NCI-H2029 (cell line): ENCODE results near the gene KRTAP2-2.
"Not testable (repeated sequence)": the region's sequence is repeated elsewhere in the genome, so short reads cannot be mapped to it uniquely, and the experiment has no call there.

Experiments used
- DNase-seq: peaks from one replicate; lab custom pipeline; 2025; lab: John Stamatoyannopoulos, UW

KRTAP2-2 gene

DNA sequence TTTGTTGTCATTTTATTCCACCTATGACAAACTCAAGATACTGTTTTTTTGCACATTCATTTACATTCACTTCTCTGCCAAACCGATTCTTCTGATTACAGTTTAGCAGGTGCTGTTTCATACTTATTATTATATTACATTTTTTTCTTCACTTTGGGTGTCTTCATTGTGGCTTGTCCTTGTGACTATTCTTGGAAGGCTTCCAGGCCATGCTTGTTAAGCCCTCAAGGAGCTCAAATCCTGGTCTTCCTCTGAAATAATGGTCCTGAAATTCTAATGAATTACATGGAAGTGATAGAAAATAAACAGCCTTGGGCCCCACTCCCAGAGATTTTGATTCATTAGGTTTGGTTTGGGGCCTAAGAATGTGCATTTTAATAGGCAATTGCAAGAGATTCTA lies 9.3 kb upstream of the KRTAP2-2 start:
- DNase-seq = no peak

DNA sequence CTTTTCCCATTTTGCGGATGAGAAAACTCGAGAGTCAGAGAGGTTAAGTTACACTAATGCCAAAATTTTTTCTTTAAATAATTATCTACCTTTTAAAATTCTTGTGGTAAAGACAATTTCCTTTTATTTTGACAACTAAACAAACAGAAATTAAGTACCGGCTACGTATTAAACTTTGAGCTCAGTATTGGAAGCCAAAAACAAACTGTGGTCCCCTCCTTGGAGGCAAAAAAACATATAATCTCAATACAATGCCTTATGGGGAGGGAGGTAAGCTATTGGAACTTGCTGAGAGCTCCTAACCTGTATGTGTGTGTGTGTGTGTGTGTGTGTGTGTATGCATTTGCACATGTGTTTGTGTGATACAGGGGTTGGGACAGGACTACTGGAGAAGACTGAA lies 8.4 kb upstream of the KRTAP2-2 start:
- DNase-seq = no peak

DNA sequence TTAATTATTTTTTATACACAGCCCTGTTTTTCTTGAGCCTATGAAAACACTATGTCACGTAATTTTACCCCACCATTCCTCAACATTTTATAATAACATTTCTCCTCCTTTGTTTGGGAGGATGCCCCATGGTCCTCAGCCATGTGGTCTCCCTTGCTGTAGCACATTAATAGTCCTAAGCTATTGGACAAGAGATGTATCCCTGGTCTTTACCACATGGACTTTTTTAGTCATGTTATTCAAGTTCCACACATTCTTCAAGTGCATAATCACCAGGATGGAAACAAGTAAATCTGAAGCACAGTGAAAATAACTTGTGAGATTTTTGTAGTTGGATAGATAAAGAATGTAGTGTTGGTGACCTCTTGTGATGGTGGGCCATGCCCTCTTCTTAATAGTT lies 6.9 kb upstream of the KRTAP2-2 start:
- DNase-seq = no peak

DNA sequence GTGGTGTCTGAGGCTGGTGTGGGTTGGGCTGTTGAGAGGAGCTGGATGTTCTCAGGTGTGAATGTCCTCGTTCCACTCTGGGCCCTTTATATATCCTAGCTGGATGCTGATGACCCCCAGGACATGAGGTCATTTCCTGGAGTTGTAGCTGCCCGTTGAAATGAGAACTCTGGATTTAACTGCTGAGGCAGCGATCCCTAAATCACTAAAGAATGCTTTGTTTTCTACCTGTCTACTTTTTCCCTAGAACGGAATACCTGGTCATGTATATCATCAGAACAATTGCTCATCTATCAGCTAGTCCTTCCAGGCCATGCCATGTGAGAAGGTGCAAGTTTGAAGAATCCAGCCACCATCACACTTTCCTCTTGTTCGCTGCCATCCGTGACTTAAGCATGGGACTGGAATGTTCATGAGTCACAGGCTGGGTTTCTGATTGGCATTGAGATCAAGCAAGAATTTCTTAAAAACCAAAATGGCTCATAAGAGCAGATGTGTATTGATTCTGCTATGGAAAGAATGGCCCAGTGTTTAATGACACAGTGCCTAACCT lies 5.1 kb upstream of the KRTAP2-2 start, which contains the start of gene KRTAP2-3:
TSS of gene KRTAP2-3 (minus strand) at position 63 of the 553 bp plus-strand sequence. CDS start 64 bp downstream, outside the sequence.
- DNase-seq = no peak

DNA sequence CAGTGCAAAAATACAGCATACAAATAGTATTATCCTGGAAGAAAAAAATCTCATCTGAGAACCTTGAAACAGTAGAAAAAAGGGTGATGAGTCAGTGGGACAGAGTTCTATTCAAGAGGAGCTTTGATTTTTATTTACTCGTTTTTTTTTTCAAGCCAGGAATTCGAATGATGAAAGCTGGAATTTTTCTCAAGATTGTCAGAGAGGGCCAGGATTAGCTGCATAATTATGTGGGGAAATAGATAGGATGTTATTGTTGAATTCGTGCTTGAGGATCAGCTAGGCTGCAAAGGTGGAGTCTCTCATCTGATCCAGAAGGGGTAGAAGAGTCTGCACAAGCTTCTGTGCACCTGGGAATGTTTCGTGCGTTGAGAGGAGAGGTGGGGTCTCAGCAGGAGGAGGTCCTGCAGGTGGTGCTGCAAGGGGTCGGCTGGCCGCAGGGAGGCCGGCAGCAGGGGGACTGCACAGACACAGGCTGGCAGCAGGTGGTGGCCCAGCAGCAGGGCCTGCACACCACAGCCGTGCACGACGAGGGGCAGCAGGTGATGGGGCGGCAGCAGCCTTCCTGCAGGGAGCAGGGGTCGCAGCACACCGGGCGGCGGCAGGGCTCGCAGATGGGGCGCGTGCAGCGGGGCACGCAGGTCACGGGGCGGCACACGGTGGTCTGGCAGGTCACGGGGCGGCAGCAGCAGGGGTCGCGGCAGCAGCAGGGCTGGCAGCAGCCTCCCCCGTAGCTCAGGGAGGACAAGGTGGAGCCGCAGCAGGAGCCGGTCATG lies 4.4 kb upstream of the KRTAP2-2 start:
- not testable (repeated sequence) for DNase-seq

DNA sequence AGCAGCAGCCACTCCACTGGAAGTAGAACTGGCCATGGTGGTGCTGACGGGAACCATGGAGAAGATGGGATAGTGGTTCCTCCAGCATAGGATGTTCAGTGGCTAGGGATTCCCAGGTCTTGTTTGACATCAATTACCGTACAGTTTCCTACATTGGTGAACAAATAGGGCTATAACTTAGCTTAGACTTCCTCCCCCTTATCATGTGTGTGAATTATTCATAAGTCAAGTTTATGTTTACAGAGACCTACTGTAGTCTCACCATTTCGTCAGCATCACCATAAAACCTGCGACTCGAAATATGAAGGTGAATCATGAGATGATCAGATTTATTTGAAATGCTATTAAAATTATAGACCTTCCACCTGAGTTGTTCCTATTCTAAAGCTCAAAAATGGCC lies 3.7 kb upstream of the KRTAP2-2 start:
- no peak for DNase-seq

DNA sequence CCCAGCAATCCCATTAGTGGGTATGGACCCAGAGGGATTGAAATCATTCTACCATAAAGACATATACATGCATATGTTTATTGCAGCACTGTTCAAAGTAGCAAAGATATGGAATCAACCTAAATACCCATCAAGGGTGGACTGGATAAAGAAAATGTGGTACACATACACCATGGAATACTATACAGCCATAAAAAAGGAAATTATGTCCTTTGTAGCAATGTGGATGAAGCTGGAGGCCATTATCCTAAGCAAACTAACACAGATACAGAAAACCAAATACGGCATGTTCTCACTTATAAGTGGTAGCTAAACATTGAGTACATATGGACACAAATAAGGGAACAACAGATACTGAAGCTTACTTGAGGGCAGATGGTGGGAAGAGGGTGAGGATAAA lies 2.5 kb upstream of the KRTAP2-2 start:
- DNase-seq = no peak

DNA sequence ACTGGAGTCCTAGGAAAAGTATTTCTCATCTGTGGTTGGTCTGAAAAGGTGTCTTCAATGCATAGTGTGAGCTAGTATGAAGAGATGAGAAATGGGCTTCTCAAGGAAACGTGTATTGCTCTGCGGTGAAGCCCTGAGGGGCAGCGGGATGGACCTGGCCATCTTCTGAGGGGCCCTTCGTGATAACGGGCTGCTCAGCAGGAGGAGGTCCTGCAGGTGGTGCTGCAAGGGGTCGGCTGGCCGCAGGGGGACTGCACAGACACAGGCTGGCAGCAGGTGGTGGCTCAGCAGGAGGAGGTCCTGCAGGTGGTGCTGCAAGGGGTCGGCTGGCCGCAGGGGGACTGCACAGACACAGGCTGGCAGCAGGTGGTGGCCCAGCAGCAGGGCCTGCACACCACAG lies 474 bp downstream of the KRTAP2-2 start:
- DNase-seq = not testable (repeated sequence)

DNA sequence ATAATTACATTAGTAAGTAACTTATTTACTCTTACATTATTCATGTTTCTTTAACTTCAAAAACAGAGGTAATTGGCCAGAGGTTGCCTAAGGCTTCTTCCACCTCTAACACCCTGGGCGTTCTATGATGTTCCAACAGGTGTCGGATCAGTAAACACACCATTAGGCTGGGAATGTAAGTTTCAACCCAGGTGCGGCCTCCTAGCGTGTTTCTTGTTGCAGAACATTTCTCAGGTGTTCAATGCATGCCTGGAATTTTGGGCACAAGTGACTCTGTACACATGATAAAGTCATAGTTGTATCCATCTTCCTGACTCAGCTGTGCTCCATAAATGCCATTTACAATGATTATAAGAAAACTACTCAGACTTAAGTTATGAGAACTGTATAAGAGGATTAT lies 1.0 kb downstream of the KRTAP2-2 start:
- no peak for DNase-seq

DNA sequence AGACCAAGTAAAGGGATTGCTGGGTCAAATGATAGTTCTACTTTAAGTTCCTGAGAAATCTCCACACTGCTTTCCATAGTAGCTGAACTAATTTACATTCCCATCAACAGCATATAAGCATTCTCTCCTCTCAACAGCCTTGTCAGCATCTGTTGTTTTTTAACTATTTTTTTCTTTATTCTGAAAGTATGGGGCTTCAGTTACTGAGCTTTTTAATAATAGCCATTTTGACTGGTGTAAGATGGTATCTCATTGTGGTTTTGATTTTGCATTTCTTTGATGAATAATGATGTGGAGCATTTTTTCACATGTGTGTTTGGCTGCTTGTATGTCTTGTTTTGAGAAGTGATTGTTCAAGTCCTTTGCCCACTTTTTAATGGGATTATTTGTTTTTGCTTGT lies 2.5 kb downstream of the KRTAP2-2 start:
- DNase-seq = no peak

DNA sequence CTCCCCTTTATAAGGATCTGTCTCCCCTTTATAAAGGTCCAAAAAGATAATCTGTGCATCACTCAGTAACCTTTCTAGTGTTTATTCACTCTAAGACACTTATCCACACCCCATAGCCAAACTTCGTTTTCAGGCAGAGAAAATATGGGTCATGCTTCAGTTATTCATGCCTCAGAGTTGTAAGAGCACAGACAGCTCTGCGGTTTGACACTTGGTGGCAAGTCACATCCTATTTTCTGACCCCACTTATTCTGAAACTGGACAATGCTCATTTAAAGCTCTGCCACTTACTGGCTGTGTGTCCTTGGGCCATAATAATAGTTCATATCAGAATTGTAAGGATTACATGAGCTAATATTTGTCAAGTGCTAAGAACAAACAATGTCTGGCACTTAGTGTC lies 5.9 kb downstream of the KRTAP2-2 start:
- DNase-seq = no peak

DNA sequence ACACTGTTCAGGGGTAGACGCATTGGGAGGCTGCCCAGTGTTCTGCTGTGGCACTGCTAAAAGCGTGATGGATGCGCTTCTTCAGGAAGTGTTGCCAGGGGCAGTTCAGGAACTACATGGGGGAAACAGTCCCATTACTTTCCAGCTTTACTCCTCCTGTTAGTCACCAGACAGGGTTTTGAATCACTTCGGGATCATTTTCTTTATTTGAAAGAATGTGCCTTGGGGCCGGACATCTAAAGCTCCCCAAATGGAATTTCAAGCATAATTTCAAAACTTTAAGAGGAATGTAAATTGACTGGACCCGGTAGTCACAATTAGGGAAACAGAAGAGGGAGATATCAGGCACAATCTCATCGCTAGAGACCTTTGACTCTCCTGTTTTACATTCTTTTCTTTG lies 6.6 kb downstream of the KRTAP2-2 start:
- no peak for DNase-seq

DNA sequence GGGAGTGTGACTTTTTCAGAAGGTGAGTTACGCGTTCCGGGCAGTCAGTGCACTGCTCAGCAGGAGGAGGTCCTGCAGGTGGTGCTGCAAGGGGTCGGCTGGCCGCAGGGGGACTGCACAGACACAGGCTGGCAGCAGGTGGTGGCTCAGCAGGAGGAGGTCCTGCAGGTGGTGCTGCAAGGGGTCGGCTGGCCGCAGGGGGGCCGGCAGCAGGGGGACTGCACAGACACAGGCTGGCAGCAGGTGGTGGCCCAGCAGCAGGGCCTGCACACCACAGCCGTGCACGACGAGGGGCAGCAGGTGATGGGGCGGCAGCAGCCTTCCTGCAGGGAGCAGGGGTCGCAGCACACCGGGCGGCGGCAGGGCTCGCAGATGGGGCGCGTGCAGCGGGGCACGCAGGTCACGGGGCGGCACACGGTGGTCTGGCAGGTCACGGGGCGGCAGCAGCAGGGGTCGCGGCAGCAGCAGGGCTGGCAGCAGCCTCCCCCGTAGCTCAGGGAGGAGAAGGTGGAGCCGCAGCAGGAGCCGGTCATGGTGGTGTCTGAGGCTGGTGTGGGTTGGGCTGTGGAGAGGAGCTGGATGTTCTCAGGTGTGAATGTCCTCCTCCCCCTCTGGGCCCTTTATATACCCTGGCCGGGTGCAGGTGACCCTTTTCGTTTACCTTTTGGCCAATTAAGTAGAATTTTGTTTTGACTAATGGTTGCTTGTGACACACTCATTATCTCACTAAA lies 8.1 kb downstream of the KRTAP2-2 start, which contains the start of gene KRTAP2-1:
TSS of gene KRTAP2-1 (minus strand) at position 582 of the 731 bp plus-strand sequence. CDS start at position 533, 49 bp downstream.
- DNase-seq = not testable (repeated sequence)

DNA sequence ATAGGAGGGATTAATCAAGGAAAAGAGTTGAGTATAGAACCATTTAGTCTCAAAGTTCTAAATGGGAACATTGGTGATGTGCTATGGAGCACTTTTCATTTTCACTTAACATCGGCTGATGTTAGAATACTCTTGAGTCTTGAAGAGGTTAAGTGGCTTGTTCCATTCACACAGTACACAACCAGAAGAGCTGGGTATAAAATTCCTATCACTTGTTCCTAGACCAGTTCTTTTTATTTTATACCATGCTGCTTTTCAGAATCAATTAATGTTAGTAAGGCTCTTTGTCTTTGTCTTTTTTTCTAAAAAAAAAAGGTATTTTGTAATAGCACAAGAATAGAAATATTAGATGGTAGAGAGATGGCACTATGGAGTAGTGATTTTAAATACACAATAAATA lies 12.1 kb downstream of the KRTAP2-2 start:
- no peak for DNase-seq

DNA sequence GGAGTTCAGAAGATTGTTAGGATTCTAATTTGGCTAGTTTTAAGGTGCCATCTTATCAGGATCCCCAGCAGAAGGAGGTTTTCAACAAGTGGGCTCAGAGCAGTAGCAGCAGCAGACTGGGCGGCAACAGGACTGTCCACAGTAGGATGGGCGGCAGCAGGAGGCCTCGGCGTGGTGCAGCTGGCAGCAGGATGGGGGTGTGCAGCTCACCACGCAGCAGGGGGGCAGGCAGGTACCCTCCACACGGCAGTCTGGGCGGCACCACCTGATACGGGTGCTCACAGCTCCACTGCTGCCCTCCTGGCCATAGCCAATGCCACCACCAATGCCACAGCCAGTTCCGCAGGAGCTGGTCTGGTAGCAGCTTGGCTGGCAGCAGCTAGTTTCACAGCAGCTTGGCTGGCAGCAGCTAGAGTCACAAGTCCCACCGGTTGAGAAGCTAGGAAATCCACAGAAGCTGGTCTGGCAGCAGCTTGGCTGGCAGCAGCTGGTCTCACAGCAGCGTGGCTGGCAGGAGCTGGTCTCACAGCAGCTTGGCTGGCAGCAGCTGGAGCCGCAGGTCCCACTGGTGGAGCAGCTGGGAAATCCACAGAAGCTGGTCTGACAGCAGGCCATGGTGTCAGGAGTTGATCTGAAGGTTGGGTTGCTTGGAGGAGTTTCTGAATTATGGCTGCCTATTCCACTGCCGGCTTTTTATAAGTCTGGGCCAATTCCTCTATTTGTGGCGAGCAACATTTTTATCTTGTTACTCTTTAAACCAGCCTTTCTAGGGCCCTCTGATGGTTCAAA lies 14.1 kb downstream of the KRTAP2-2 start, which contains the start of gene KRTAP1-1:
TSS of gene KRTAP1-1 (minus strand) at position 668 of the 789 bp plus-strand sequence. CDS start at position 615, 53 bp downstream.
- peak; percentile 64 for DNase-seq

DNA sequence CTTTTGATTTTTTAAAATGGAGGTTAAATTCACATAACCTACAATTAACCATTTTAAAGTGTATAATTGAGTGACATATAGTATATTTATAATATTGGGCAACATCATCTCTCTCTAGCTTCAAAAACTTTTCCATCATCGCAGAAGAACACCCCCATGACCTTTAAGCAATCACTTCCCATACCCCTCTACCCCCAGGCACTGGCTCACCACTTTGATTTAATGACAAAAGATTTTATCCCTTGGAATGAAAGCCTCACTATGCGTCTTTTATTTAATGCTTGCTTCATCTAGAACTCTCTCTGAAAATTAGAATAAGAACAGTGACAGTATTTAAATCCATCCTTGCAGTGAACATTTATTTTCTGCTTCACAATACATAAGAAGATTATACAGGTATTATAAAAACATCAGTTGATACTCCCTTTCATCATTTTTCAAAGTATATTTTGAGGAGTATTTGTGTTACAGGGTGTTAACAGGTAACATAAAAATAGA lies 17.1 kb downstream of the KRTAP2-2 start:
- no peak for DNase-seq

DNA sequence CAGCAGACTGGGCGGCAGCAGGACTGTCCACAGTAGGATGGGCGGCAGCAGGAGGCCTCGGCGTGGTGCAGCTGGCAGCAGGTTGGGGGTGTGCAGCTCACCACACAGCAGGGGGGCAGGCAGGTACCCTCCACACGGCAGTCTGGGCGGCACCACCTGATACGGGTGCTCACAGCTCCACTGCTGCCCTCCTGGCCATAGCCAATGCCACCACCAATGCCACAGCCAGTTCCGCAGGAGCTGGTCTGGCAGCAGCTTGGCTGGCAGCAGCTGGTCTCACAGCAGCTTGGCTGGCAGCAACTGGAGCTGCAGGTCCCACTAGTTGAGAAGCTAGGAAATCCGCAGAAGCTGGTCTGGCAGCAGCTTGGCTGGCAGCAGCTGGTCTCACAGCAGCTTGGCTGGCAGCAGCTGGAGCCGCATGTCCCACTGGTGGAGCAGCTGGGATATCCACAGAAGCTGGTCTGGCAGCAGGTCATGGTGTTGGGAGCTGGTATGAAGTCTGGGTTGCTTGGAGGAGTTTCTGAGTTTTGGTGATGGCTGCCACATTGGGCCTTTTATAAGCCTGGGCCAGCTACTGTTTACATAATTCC lies 20.6 kb downstream of the KRTAP2-2 start, which contains the start of gene KRTAP1-3:
TSS of gene KRTAP1-3 (minus strand) at position 529 of the 590 bp plus-strand sequence. CDS start at position 476, 53 bp downstream.
- peak; percentile 73 for DNase-seq

DNA sequence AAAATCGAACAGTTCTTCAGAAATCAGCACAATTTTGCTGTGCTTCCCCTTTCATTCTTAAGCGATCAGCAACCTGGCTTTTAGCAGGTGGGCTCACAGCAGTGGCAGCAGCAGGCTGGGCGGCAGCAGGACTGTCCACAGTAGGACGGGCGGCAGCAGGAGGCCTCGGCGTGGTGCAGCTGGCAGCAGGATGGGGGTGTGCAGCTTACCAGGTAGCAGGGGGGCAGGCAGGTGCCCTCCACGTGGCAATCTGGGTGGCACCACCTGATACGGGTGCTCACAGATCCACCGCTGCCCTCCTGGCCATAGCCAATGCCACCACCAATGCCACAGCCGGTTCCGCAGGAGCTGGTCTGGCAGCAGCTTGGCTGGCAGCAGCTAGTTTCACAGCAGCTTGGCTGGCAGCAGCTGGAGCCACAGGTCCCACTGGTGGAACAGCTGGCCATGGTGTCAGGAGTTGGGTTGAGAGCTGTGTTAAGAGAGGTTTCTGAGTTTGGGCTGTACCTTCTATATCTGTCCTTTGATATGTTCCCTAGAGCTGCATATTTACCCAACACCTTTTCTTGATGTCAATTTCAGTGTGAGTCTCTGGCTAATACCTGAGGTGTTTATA lies 25.3 kb downstream of the KRTAP2-2 start, which contains the start of gene KRTAP1-4:
TSS of gene KRTAP1-4 (minus strand) at position 563 of the 613 bp plus-strand sequence. CDS start at position 446, 117 bp downstream.
- peak; percentile 49 for DNase-seq

DNA sequence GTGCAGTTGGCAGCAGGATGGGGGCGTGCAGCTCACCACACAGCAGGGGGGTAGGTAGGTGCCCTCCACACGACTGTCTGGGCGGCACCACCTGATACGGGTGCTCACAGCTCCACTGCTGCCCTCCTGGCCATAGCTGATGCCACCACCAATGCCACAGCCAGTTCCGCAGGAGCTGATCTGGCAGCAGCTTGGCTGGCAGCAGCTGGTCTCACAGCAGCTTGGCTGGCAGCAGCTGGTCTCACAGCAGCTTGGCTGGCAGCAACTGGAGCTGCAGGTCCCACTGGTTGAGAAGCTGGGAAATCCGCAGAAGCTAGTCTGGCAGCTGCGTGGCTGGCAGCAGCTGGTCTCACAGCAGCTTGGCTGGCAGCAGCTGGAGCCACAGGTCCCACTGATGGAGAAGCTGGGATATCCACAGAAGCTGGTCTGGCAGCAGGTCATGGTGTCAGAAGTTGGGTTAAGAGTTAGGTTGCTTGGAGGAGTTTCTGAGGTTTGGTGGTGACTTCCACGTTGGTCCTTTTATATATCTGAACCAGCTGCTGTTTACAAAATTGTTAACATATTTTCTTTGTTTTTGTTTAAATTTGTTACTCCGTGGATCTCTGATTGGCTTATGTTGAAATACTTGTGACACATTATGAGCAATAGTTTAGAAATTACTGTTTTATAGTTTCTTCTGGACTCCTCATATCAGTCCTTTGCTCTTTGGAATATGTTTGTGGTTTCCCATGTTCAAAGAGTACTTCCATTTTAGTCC lies 28.1 kb downstream of the KRTAP2-2 start, which contains the start of gene KRTAP1-5:
TSS of gene KRTAP1-5 (minus strand) at position 494 of the 757 bp plus-strand sequence. CDS start at position 441, 53 bp downstream.
- peak; percentile 68 for DNase-seq

DNA sequence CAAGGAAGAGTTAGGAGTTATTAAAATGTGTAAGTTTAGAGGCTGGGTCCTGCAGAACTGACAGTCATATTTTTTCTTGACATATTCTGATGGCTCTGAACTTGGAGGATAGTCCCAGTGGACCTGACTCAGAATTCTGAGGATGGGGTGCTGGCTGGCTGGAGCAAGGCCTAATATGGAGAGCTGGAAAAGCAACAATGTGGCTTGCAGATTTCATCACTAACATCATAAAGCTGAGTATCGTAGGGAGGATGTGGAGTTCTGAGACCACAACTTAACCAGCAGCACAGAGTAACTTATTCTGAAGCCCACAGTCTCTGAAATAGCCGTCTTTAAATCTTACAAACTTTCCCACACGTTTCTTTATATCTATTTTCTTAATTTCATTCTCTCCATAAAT lies 30.3 kb downstream of the KRTAP2-2 start:
- no peak for DNase-seq
